Keratinocyte (primary cell): ENCODE measurements around the gene DEFB119. TPM values are rescaled to one million over a fixed set of nuclear protein-coding genes. Genes with fewer than 3 reads are reported as not detected.
"Not testable (repeated sequence)": the region's sequence is repeated elsewhere in the genome, so short reads cannot be mapped to it uniquely, and the experiment has no call there.

Experiments
- DNase-seq: peaks from one replicate; pipeline ENCODE4 v3.0.0-alpha.2; 2011; ENCODE audit warnings: low read depth, missing footprints, low spot score
- FAIRE-seq: peaks from 2 replicates; lab custom pipeline; 2011; peaks lifted over from hg19 to GRCh38; lab: Jason Lieb, UNC
- H2AFZ ChIP-seq: 2 replicates; pipeline ENCODE4 v1.6.0; 2012; ENCODE audit warnings: low read length, control low read depth, inconsistent platforms; ENCODE audit not compliant: control insufficient read depth
- H3K27ac ChIP-seq: 2 replicates; pipeline ENCODE4 v1.5.1; 2011; ENCODE audit warnings: low read length; ENCODE audit not compliant: control insufficient read depth, insufficient read depth
- H3K27me3 ChIP-seq: 3 replicates; pipeline ENCODE4 v1.6.0; 2011; ENCODE audit warnings: low read length; ENCODE audit not compliant: control insufficient read depth, insufficient read depth; ENCODE audit errors: extremely low read depth
- H3K36me3 ChIP-seq, 2 experiments: 2 replicates in 1 of 2; 3 replicates in 1 of 2; pipeline ENCODE4 v1.5.1; 2011; ENCODE audit warnings: low read length in 2 of 2, mild to moderate bottlenecking in 1 of 2; ENCODE audit not compliant: control insufficient read depth in 2 of 2, insufficient read depth in 2 of 2; ENCODE audit errors: extremely low read depth in 1 of 2
- H3K4me1 ChIP-seq: 3 replicates; pipeline ENCODE4 v1.5.1; 2011; ENCODE audit warnings: low read length; ENCODE audit not compliant: control insufficient read depth, insufficient read depth; ENCODE audit errors: extremely low read depth
- H3K4me2 ChIP-seq: 3 replicates; pipeline ENCODE4 v1.6.0; 2011; ENCODE audit warnings: low read depth, low read length; ENCODE audit not compliant: control insufficient read depth, insufficient read depth; ENCODE audit errors: extremely low read depth
- H3K4me3 ChIP-seq, 3 experiments: fragments of 200-600 bp in 1 of 3; sonication (generic) in 1 of 3; 2 replicates in 2 of 3; 3 replicates in 1 of 3; pipeline ENCODE4 v1.5.1; 2011 to 2016; ENCODE audit warnings: low read length in 3 of 3, mild to moderate bottlenecking in 3 of 3, control low read depth in 2 of 3, inconsistent platforms in 1 of 3, low read depth in 1 of 3, mixed read lengths in 1 of 3, mixed run types in 1 of 3, moderate library complexity in 1 of 3; ENCODE audit not compliant: control insufficient read depth in 2 of 3, insufficient read depth in 2 of 3; ENCODE audit errors: extremely low read depth in 1 of 3
- H3K79me2 ChIP-seq: 2 replicates; pipeline ENCODE4 v1.6.0; 2012; ENCODE audit warnings: low read length; ENCODE audit not compliant: control insufficient read depth, insufficient read depth
- H3K9ac ChIP-seq: 3 replicates; pipeline ENCODE4 v1.6.0; 2011; ENCODE audit warnings: low read length; ENCODE audit not compliant: control insufficient read depth, insufficient read depth; ENCODE audit errors: extremely low read depth
- H3K9me1 ChIP-seq: 3 replicates; pipeline ENCODE4 v1.6.0; 2011; ENCODE audit warnings: low read length; ENCODE audit not compliant: control insufficient read depth, insufficient read depth; ENCODE audit errors: extremely low read depth
- H3K9me3 ChIP-seq: 2 replicates; pipeline ENCODE4 v1.5.1; 2012; ENCODE audit warnings: low read depth, low read length; ENCODE audit not compliant: control insufficient read depth
- H4K20me1 ChIP-seq: 3 replicates; pipeline ENCODE4 v1.6.0; 2011; ENCODE audit warnings: low read length; ENCODE audit not compliant: control insufficient read depth, insufficient read depth; ENCODE audit errors: extremely low read depth
- CTCF ChIP-seq, 3 experiments: IDR thresholded peaks in 1 of 3; conservative IDR thresholded peaks in 1 of 3; optimal IDR thresholded peaks in 1 of 3; 2 replicates in 2 of 3; 3 replicates in 1 of 3; pipeline versions ENCODE3 to v1.5.1; 2011; ENCODE audit warnings: low read length in 3 of 3, mild to moderate bottlenecking in 3 of 3, moderate library complexity in 2 of 3, control low read depth in 1 of 3, inconsistent platforms in 1 of 3; ENCODE audit not compliant: insufficient read depth in 2 of 3; ENCODE audit errors: extremely low read depth in 1 of 3
- EZH2 ChIP-seq: IDR thresholded peaks from one replicate; pipeline ENCODE4 v1.6.1; 2012; ENCODE audit warnings: inconsistent platforms, mild to moderate bottlenecking, low read length, moderate library complexity
- dilution Hi-C: fragments of 300-500 bp; cut with MboI; formaldehyde crosslinking; loops from one replicate; pipeline ENCODE4 v1.7.0; 2020; ENCODE audit warnings: low sequenced_read_pairs; ENCODE audit not compliant: extremely low pct_ligation_motif_present
- polyA minus RNA-seq, 3 experiments: library from RNA; depleted of rRNA, polyadenylated mRNA; stranded (reverse); fragments of >200 nt; gene quantifications; 1 replicate in 1 of 3; 2 replicates in 1 of 3; 3 replicates in 1 of 3; pipeline ENCODE4 v1.2.3, GENCODE V29; 2011
- polyA plus RNA-seq, 5 experiments: library from polyadenylated mRNA; depleted of rRNA in 3 of 5; stranded (reverse) in 3 of 5; stranded (forward) in 1 of 5; unstranded in 1 of 5; fragments of >200 nt; gene quantifications; 1 replicate in 1 of 5; 2 replicates in 3 of 5; 3 replicates in 1 of 5; pipeline versions ENCODE4 v1.2.1 to v1.2.3, GENCODE V29; 2011 to 2012; ENCODE audit warnings: missing spikeins in 2 of 5, low read depth in 1 of 5, low replicate concordance in 1 of 5

Gene DEFB119
- polyA plus RNA-seq (not detected in 3 replicates), polyA minus RNA-seq (not detected in 3 replicates)
- polyA plus RNA-seq (2011; ENCODE audit: low read depth), result not detected
- not detected in 2 replicates for polyA plus RNA-seq (2011; cell fraction: cytosol; rRNA removed)
- not detected in 2 replicates for polyA plus RNA-seq (2011; cell fraction: nucleus; rRNA removed)
- not detected in 2 replicates for polyA plus RNA-seq (2012; ENCODE audit: low replicate concordance)
- not detected for polyA minus RNA-seq (2011; cell fraction: cytosol; rRNA and poly(A)+ RNA removed)
- polyA minus RNA-seq (2011; cell fraction: nucleus; rRNA and poly(A)+ RNA removed), result not detected in 2 replicates

- H3K4me2 ChIP-seq, result no peak within 1 kb of the TSS
- H3K4me1 ChIP-seq, result no peaks in the 10 kb centered on the region
- H3K9ac ChIP-seq, result no peak within 1 kb of the TSS
- TF ChIP-seq CTCF (optimal IDR thresholded peaks at IDR 0.05 in 1 of 3, IDR thresholded peaks at IDR 0.05 in 1 of 3, conservative IDR thresholded peaks at IDR 0.05 in 1 of 3; ENCODE audit: extremely low read depth in 1 of 3, insufficient read depth in 2 of 3, low read length in 3 of 3) (no peak), EZH2 (no peak)
- DNase-seq, result no peak
- dilution Hi-C loops, result no loop called here
- H3K27ac ChIP-seq, result no peak within 1 kb of the TSS
- H3K36me3 ChIP-seq, result no peaks in the 10 kb centered on the region
- H2AFZ ChIP-seq, result no peak within 1 kb of the TSS
- H3K27me3 ChIP-seq, result no peaks in the 10 kb centered on the region
- H3K79me2 ChIP-seq, result no peaks in the 10 kb centered on the region
- no peaks in the 10 kb centered on the region for H4K20me1 ChIP-seq
- no peak for FAIRE-seq
- H3K9me3 ChIP-seq, result no peaks in the 10 kb centered on the region
- H3K9me1 ChIP-seq, result no peaks in the 10 kb centered on the region
- no peak within 1 kb of the TSS for H3K4me3 ChIP-seq
Observed at GRCh38 chr20:31390490-31390889, at the start of gene DEFB119. Gene DEFB119, minus strand, starts transcription at chr20:31390590. Its CDS starts 107 bp downstream, at chr20:31390483.

DNA sequence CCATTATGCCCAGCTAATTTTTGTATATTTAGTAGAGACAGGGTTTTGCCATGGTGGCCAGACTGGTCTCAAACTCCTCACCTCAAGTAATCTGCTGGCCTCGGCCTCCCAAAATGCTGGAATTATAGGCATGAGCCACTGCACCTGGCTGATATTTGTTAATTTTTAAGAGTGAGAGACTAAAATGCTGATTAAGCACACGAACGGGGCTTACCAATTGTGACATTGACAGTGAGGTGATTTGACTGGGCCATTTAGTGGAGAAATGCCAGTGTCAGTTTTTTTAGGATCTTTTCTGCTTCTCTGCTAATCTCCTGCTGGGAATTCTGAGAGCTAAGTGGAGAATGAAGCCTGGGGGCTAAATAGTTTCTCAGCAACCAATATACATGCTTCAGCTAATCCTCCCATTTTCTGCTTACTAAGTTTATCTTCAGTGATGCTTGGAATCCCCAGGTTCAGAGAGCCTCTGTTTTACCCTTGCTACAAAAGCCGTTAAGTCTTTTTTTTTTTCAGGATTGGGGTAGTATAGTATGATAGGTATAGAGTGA, 40.3 kb upstream of the DEFB119 start:
- Histone ChIP-seq H3K4me1 (no peaks in the 10 kb centered on the region), H3K4me3 (no peak overlapping the region), H3K36me3 (no peaks in the 10 kb centered on the region), H3K27me3 (no peaks in the 10 kb centered on the region), H3K9me1 (no peaks in the 10 kb centered on the region), H3K9ac (no peak overlapping the region), H2AFZ (no peak overlapping the region), H3K79me2 (no peaks in the 10 kb centered on the region), H4K20me1 (no peaks in the 10 kb centered on the region), H3K27ac (no peak overlapping the region), H3K9me3 (no peaks in the 10 kb centered on the region), H3K4me2 (no peak overlapping the region)
- dilution Hi-C loops, result no loop called here
- TF ChIP-seq EZH2 (no peak), CTCF (optimal IDR thresholded peaks at IDR 0.05 in 1 of 3, IDR thresholded peaks at IDR 0.05 in 1 of 3, conservative IDR thresholded peaks at IDR 0.05 in 1 of 3; ENCODE audit: extremely low read depth in 1 of 3, insufficient read depth in 2 of 3, low read length in 3 of 3) (no peak)
- DNase-seq, result no peak
- no peak for FAIRE-seq

DNA sequence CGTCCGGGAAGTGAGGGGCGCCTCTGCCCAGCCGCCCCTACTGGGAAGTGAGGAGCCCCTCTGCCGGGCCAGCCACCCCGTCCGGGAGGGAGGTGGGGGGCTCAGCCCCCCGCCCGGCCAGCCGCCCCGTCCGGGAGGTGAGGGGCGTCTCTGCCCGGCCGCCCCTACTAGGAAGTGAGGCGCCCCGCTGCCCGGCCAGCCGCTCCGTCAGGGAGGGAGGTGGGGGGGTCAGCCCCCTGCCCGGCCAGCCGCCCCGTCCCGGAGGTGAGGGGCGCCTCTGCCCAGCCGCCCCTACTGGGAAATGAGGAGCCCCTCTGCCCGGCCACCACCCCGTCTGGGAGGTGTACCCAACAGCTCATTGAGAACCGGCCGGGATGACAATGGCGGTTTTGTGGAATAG, 37.2 kb upstream of the DEFB119 start:
- H3K36me3 ChIP-seq, H2AFZ ChIP-seq, H3K9me3 ChIP-seq, H3K27me3 ChIP-seq, dilution Hi-C loops, H3K9me1 ChIP-seq, FAIRE-seq, H3K4me3 ChIP-seq, H3K4me1 ChIP-seq, H3K4me2 ChIP-seq, H4K20me1 ChIP-seq, H3K27ac ChIP-seq, H3K9ac ChIP-seq, H3K79me2 ChIP-seq, DNase-seq: not testable (repeated sequence)
